ENCODE results near the gene SCAF8.
"Not testable (repeated sequence)": the region's sequence is repeated elsewhere in the genome, so short reads cannot be mapped to it uniquely, and the experiment has no call there.

SCAF8 gene

GRCh38 chr6:154733626-154734382, 588 bp downstream of the SCAF8 start:
- peak; percentile 85 for DNase-seq (ENCODE audit: low read depth)

GRCh38 chr6:154736618-154737259, 3.5 kb downstream of the SCAF8 start:
- DNase-seq (ENCODE audit: low read depth) = no peak

GRCh38 chr6:154737424-154737823, 4.2 kb downstream of the SCAF8 start:
- no peak for DNase-seq (ENCODE audit: low read depth)

- no peak for DNase-seq (ENCODE audit: low read depth)
These were observed 5.3 kb downstream of the SCAF8 start for GRCh38 chr6:154738551-154738961.

GRCh38 chr6:154740658-154741057, 7.4 kb downstream of the SCAF8 start:
- DNase-seq (ENCODE audit: low read depth) = no peak

DNA sequence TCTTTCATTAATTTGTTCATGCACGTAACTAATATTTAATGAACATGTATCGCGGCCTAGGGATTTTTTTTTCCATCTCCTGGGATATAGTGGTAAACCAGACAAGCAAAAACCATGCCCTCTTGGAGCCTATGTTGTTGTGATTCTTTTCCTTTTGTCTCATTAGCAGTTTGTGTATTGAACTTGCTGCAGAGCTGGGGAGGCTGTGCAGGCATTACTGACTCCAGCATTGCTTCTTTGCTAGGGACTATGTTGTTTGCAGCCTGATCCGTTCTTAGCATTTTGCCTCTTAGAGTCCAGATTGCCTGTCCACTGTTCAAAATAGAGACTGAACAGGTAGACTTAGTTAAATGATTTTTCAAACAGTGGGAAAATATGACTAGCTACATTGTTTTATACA, 9.7 kb downstream of the SCAF8 start:
- DNase-seq (ENCODE audit: low read depth) = no peak

DNA sequence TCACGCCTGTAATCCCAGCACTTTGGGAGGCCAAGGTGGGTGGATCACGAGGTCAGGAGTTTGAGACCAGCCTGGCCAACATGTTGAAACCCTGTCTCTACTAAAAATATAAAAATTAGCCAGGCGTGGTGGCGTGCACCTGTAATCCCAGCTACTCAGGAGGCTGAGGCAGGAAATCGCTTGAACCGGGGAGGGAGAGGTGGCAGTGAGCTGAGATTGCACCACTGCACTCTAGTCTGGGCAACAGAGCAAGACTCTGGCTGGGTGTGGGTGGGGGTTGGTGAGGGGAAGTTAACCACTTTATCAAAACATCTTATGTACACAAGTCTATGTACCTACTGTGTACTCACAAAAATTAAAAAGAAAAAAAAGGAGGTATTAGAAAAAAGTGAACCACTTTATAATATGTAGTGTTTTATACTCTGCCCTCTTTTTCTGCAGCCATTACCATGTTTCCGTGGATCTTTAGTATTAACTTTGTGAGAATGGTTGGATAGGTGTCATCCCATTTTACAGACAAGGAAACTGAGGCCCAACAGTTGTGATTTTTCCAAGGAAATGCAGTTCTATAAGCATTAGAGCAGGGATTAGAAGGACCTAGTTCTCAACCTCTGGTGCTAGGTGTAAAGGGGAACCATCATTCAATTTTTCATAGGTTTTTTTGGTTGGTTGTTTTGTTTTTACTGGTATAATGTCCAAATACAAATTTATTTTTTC, 11.0 kb downstream of the SCAF8 start:
- not testable (repeated sequence) for DNase-seq (ENCODE audit: low read depth)

DNA sequence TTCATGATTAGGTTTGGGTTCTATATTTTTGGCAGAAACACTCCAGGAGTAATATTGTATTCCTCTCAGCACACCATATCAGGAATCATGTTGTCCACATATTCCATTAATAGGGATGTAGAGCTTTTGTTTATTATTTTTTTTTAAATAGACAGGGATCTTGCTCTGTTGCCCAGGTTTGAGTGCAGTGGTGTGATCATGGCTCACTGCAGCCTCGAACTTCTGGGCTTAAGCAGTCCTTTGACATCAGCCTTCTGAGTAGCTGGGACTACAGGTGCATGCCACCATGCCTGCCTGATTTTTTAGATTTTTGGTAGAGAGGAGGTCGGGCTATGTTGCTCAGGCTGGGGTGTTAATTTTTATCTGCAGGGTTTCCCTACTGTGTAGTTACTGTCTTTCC, 12.0 kb downstream of the SCAF8 start:
- no peak for DNase-seq (ENCODE audit: low read depth)

- DNase-seq (ENCODE audit: low read depth) = no peak
These were observed 16.1 kb downstream of the SCAF8 start for GRCh38 chr6:154749341-154749740.

- no peak for DNase-seq (ENCODE audit: low read depth)
These were observed 18.0 kb downstream of the SCAF8 start for GRCh38 chr6:154751011-154751800.

DNA sequence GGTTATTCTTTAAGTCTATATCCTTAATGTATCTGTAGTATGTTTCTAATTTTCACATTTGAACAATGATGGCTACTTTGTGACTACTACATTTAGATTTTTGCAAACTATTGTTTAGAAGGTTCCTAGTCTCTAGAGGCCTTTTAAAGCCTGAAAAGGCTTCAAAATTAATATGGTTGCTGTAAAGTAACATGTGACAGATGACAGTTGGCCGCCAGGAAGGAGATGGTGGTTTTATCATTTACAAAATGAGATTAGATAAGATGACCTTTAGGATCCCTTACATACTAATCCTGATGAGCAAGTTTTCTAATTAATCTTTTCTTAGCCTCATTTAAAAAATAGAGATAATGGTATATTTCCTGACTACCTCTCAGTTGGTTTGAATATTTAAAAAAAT, 18.8 kb downstream of the SCAF8 start:
- DNase-seq (ENCODE audit: low read depth) = no peak

GRCh38 chr6:154754152-154754551, 20.9 kb downstream of the SCAF8 start:
- no peak for DNase-seq (ENCODE audit: low read depth)

DNA sequence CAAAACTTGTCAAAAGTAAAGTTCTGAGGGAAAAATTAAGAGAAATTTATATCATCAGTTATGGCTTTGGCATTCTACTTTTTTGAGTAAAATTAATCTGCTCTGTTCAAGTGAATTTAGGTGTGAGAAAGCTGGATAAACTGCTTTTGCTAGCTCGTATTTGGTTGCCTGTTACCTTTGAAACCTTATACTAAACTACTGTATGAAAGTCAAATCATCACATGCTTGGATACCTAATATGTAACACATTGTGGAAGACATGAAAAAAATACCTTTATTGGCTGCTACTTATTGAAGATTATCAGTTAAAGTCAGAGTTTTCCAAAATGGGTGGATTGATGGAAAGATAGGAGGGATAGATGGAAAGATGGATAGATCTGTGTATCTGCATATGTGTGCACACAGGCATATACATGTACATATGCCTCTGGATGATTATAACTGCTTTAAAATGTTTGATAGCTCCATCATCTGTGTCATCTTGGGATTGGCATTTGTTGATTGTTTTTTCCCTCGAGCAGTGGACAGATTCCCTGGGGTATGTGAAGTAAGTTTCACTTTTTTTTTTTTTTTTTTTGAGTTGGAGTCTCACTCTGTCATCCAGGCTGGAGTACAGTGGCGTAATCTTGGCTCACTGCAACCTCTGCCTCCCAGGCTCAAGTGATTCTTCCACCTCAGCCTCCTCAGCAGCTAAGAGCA, 24.3 kb downstream of the SCAF8 start:
- no peak for DNase-seq (ENCODE audit: low read depth)

GRCh38 chr6:154758125-154758524, 24.9 kb downstream of the SCAF8 start:
- no peak for DNase-seq (ENCODE audit: low read depth)

DNA sequence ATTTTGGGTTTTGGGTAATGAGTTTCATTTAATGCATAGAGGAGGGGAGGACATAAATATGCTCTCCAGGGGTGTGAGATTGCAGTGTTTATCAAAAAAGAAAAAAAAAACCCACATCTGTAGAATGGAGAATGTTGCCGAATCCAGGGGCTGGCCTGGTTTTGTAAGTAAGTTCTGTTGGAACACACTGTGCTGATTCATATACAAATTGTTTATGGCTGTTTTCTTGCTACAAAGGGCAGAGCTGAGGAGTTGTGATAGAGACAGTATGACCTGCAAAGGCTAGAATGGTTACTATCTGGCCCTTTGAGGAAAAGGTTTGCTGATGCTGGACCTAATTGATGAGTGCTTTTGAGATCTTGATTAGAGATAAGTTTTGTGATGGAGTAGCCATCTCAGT, 30.4 kb downstream of the SCAF8 start:
- no peak for DNase-seq (ENCODE audit: low read depth)

DNA sequence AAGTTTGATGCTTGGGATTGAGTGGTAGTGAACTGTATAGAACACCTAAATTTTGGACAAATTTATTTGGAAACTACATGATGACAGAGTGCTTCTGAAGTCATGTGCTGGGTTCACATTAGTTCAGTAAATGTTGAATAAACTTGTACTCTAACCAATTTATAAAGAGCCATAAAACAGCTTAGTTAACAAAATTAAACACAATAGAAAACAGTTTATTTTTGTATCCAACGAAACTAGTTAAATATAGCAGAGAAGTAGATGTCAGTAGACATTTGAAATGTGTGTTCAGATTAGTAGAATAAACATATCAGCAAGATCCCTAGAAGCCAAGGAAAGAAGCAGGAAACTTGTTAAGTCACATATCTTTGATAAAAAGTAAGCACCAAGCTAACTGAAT, 32.1 kb downstream of the SCAF8 start:
- no peak for DNase-seq (ENCODE audit: low read depth)

DNA sequence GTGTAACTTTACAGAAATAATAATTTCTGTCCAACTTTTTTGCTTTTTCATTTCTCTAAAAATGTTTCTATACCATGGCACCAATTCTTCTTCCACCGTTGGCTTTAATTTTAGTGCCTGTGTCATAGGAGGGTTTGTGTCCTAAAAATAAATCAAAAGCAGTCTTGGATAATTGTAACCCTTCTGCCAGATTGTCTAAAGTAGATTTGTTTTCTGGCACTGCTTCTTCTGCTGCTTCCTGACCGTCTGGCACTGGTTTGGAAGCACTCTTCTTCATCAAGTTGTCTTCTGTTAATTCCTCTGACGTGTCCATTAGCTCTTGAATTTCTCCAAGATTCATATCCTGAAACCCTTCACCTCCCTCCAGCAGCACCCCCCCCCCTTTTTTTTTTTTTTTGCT, 33.1 kb downstream of the SCAF8 start:
- DNase-seq (ENCODE audit: low read depth) = no peak

DNA sequence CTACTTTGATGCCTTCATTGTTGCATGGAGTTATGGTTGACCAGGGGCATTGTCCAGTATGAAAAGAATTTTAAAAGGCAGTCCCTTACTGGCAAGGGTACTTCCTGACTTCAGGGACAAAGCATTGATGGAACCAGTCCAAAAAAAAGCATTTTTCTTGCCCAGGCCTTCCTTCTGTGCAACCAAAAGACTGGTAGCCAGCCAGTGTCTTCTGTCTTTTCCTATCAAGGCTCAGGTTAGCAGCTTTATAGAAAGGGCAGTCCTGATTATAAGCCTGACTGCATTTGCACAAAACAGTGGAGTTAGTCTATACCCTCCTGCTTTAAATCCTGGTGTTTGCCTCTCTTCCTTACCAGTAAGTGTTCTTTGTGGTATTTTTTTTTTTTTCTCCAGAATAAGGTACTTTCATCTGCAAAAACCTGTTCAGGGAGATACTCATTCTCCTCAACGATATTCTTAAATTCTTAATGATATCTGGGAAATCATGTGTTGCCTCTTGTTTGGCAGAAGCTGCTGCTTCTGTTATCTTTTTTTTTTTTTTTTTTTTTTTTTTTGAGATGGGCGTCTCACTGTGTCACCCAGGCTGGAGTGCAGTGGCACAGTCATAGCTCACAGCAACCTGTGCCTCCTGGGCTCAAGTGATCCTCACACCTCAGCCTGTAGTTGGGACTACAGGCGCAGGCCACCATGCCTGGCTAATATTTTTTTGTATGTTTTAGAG, 33.9 kb downstream of the SCAF8 start:
- no peak for DNase-seq (ENCODE audit: low read depth)

DNA sequence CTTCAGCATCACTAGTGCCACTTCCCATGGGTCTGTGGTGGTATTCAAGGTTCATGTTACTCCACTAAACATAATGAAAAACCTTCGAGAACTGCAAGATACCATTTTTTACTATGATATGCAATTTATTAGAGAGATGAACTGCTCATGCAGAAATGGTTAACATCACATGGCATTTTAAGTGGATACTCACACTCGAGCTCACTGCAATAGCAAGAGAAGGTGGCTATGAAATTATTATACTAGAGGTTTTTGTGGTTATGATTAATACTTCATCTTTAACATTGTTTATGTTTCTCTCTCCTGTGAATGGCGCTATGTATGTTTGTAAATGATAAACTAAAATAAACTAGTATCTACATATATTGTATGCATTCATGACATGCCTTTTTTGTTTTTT, 35.1 kb downstream of the SCAF8 start:
- DNase-seq (ENCODE audit: low read depth) = no peak

DNA sequence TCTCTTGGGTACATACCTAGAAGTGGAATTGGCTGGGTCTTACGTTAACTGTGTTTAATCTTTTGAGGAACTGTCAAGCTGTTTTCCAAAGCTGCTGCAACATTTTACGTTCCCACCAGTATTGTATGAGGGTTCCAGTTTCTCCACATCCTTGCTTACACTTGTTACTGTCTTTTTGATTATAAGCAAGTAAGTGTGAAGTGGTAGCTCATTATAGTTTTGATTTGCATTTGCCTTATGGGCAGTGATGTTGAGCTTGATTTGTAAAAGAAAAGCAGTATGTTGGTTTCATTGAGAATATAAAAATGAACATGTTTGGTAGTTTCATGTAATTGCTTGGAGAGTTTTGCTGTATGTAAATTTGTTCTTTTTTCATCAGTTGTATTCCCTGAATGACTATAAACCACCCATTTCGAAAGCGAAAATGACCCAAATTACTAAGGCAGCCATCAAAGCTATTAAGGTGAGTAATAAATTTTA, 40.4 kb downstream of the SCAF8 start:
- DNase-seq (ENCODE audit: low read depth) = no peak

GRCh38 chr6:154779157-154779556, 45.9 kb downstream of the SCAF8 start:
- DNase-seq (ENCODE audit: low read depth) = not testable (repeated sequence)
